Epithelial cell of proximal tubule (primary cell): ENCODE results near the gene SEMA6D. TPM values are rescaled to one million over a fixed set of nuclear protein-coding genes. Genes with fewer than 3 reads are reported as not detected.

ENCODE experiments used
- DNase-seq: peaks from one replicate; pipeline ENCODE4 v3.0.0-alpha.2; 2011; ENCODE audit warnings: low read depth
- H3K4me3 ChIP-seq: 2 replicates; pipeline ENCODE4 v1.5.1; 2011; ENCODE audit warnings: low read depth, mild to moderate bottlenecking, low read length
- CTCF ChIP-seq: conservative IDR thresholded peaks from 2 replicates; pipeline ENCODE4 v1.5.1; 2012; ENCODE audit warnings: low read depth, mild to moderate bottlenecking, low read length
- total RNA-seq: library from RNA; depleted of rRNA; stranded (reverse); fragments of >200 nt; gene quantifications from 2 replicates; pipeline ENCODE4 v1.2.3, GENCODE V29; 2015

The SEMA6D gene
- total RNA-seq, 1 donor from 2014 or later, result 2.6 TPM

GRCh38 chr15:47716516-47716915 is 789 bp upstream of the SEMA6D start:
- TF ChIP-seq CTCF, result no peak
- H3K4me3 ChIP-seq, result peak overlapping the region; percentile 81
- DNase-seq, result no peak

GRCh38 chr15:47718497-47719437 is 1.5 kb downstream of the SEMA6D start:
- H3K4me3 ChIP-seq, result peak overlapping the region; percentile 81
- no peak for TF ChIP-seq CTCF
- no peak for DNase-seq

- DNase-seq, result no peak
- TF ChIP-seq CTCF, result no peak
- peak overlapping the region; percentile 81 for H3K4me3 ChIP-seq
Observed at GRCh38 chr15:47719730-47720129, 2.4 kb downstream of the SEMA6D start.

GRCh38 chr15:47720555-47720954 is 3.2 kb downstream of the SEMA6D start:
- TF ChIP-seq CTCF, result no peak
- no peak for DNase-seq
- H3K4me3 ChIP-seq, result no peak overlapping the region

- no peak overlapping the region for H3K4me3 ChIP-seq
- DNase-seq, result no peak
- TF ChIP-seq CTCF, result no peak
Observed at GRCh38 chr15:47721676-47722075, 4.4 kb downstream of the SEMA6D start.

GRCh38 chr15:47724346-47724745 is 7.0 kb downstream of the SEMA6D start:
- no peak for TF ChIP-seq CTCF
- no peak for DNase-seq

GRCh38 chr15:47725051-47725450 is 7.7 kb downstream of the SEMA6D start:
- no peak overlapping the region for H3K4me3 ChIP-seq
- no peak for DNase-seq
- no peak for TF ChIP-seq CTCF

More at GRCh38 chr15:47724346-47724745, 7.0 kb downstream of the SEMA6D start:
- no peak overlapping the region for H3K4me3 ChIP-seq
